ENCODE results near the gene DNAJC5. TPM values are rescaled to one million over a fixed set of nuclear protein-coding genes. Genes with fewer than 3 reads are reported as not detected.
"Not testable (repeated sequence)": the region's sequence is repeated elsewhere in the genome, so short reads cannot be mapped to it uniquely, and the experiment has no call there.

DNAJC5 gene, protein sequence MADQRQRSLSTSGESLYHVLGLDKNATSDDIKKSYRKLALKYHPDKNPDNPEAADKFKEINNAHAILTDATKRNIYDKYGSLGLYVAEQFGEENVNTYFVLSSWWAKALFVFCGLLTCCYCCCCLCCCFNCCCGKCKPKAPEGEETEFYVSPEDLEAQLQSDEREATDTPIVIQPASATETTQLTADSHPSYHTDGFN
- 48.5 and 60.0 TPM in 2 replicates for total RNA-seq (2014; rRNA removed; shearing (Covaris generic))

DNA sequence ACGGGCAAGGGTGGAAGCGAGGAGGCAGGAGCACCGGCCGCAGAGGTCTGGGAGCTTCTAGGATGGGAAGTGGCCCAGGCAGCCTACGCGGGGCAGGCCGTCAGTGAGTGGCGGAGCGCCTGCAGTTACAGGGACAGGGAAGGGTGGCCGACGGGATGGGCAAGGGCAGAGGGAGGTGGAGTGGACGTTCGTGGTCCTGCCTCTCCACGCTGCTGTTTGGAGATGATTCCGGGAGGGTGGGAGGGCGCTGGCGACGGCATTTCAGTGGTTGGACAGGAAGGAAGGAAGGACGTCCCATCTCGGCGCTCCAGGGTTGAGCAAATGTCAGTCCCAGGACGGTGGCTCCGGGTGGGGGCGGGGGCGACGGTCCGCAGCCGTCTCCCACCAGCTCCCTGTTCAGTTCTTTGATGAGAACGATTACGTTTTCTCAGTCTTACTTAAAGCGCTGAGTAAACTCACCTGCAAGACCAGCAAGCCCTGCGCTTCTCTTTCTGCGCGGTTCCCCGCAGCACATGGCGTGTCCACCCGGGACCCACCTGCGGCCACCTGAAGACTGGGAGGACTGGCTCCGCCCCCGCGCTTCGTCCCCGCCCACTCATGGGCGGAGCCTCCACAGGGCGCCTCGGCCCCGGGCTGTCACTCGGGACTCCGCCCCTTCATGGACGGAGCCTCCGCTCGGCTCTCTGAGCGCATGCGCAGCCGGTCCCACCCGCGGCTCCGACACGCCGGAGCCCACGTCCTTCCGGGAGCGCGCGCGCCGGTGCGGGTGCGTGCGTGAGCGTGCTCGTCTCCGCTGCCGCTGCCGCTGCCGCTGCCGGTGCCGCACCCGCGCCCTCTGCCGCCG, at the start of gene DNAJC5:
DNAJC5 (plus strand) TSS at position 769 of the 844 bp plus-strand sequence. CDS start 33,220 bp downstream, outside the sequence.
- no peak within 1 kb of the TSS for H3K27ac ChIP-seq
- peaks cover 45% of the 10 kb centered on the region for H3K36me3 ChIP-seq
- DNase-seq (ENCODE audit: low read depth in 1 of 2, low spot score in 2 of 2), result peak; percentile 87 to 95
- H3K27me3 ChIP-seq (replicated peaks), result no peaks in the 10 kb centered on the region
- no peaks in the 10 kb centered on the region for H3K9me3 ChIP-seq (replicated peaks)
- peak within 1 kb of the TSS; percentile 59 for H3K4me3 ChIP-seq
- peaks cover 18% of the 10 kb centered on the region for H3K4me1 ChIP-seq (replicated peaks)

GRCh38 chr20:63846128-63846771, 48.7 kb upstream of the DNAJC5 start:
- Histone ChIP-seq H3K27ac (no peak overlapping the region), H3K27me3 (replicated peaks) (0 out of 2 replicates have a peak, but pooled peaks cover 4% of the 10 kb centered on the region), H3K36me3 (no peaks in the 10 kb centered on the region), H3K9me3 (replicated peaks) (no peaks in the 10 kb centered on the region), H3K4me3 (no peak overlapping the region), H3K4me1 (replicated peaks) (peaks cover 13% of the 10 kb centered on the region)
- no peak for DNase-seq (ENCODE audit: low read depth in 1 of 2, low spot score in 2 of 2)

DNA sequence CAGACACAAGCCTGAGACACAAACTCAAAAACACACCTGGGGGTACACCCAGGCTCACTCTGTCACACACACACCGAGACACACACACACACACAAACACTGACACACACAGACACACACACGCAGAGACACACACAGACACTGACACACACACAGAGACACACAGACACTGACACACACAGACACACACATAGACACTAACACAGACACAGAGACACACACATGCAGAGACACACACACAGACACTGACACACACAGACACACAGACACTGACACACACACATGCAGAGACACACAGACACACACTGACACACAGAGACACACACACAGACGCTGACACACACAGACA, 48.1 kb upstream of the DNAJC5 start:
- Histone ChIP-seq H3K9me3 (replicated peaks) (no peaks in the 10 kb centered on the region), H3K36me3 (no peaks in the 10 kb centered on the region), H3K4me3 (no peak overlapping the region), H3K27ac (no peak overlapping the region), H3K27me3 (replicated peaks) (0 out of 2 replicates have a peak, but pooled peaks cover 4% of the 10 kb centered on the region), H3K4me1 (replicated peaks) (peaks cover 13% of the 10 kb centered on the region)
- no peak for DNase-seq (ENCODE audit: low read depth in 1 of 2, low spot score in 2 of 2)

DNA sequence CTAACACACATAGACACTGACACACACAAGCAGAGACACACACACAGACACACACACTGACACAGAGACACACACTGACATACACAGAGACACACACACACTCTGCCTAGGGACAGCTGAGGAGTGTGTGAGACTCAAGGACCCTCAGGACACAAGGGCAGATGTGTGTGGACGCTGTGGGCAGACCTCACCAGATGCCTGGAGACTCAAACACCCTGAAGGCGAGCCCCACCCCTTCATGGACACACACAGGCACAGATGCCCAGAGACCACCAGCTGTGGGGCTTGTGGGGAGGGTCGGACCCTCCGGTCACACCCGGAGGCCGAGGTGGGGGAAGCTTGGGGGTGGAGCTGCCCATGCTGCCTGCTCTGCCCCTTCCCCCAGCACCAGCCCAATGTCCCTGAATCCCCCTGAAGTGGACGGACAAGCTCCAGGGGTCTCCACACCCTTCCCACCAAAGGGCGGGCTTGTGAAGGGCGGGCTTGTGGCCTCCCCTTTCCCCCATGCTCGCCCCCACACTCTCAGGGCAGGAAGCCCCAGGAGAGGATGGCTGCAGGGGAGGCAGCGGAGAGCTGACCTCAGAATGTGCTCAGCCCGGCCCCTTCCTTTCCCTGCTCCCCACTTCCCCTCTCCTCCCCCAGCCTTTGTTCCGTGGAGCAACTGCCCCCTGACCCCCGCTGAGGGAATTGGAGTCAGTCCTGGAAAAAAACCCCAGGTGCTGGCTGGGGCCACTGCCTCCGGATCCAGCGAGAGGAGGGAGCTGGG, 47.5 kb upstream of the DNAJC5 start:
- Histone ChIP-seq H3K27me3 (replicated peaks) (0 out of 2 replicates have a peak, but pooled peaks cover 4% of the 10 kb centered on the region), H3K4me3 (no peak overlapping the region), H3K27ac (no peak overlapping the region), H3K4me1 (replicated peaks) (peaks cover 13% of the 10 kb centered on the region), H3K9me3 (replicated peaks) (no peaks in the 10 kb centered on the region), H3K36me3 (no peaks in the 10 kb centered on the region)
- no peak for DNase-seq (ENCODE audit: low read depth in 1 of 2, low spot score in 2 of 2)

DNA sequence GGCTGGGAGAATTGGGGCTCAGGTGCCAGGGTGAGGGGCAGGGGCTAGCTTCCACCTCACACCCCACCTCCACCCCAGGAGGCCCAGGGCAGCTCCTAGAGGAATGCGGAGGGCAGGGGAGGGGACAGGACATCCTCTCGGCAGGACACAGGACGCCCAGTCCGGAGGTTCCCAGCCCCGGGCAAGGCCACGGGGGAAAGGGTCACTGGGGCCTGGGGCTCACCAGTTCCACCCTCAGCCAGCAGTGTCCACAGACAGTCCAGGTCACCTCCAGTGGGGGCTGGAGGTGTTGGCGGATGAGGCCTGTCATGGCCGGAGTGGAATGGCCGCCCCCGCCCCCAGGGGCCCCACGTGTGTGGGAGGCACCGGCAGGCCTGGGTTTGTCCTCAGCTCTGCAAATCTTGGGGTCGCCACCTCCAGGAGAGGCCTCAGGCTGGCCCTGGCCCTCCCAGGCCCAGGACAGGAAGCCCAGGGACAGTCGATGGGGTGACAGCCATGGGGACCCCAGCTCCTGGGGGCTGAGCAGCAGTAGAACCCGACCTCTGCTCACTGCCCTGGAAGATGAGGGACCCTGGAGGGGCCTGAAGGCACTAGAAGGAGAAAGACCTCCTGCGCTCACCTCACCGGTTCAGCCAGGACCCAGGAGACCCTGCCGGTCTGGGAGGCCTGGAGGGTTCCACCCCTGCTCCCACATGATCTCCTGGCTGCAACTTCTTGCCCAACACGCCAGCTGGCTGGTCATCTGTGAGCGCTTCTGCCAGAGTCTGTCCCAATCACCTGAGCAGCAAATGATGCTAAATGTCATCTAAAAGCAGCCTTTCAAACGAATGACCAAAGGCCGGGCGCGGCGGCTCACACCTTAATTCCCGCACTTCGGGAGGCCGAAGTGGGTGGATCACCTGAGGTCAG, 46.7 kb upstream of the DNAJC5 start:
- Histone ChIP-seq H3K4me3 (no peak overlapping the region), H3K9me3 (replicated peaks) (no peaks in the 10 kb centered on the region), H3K36me3 (no peaks in the 10 kb centered on the region), H3K27me3 (replicated peaks) (0 out of 2 replicates have a peak, but pooled peaks cover 4% of the 10 kb centered on the region), H3K4me1 (replicated peaks) (peaks cover 13% of the 10 kb centered on the region), H3K27ac (no peak overlapping the region)
- DNase-seq (ENCODE audit: low read depth in 1 of 2, low spot score in 2 of 2), result no peak

DNA sequence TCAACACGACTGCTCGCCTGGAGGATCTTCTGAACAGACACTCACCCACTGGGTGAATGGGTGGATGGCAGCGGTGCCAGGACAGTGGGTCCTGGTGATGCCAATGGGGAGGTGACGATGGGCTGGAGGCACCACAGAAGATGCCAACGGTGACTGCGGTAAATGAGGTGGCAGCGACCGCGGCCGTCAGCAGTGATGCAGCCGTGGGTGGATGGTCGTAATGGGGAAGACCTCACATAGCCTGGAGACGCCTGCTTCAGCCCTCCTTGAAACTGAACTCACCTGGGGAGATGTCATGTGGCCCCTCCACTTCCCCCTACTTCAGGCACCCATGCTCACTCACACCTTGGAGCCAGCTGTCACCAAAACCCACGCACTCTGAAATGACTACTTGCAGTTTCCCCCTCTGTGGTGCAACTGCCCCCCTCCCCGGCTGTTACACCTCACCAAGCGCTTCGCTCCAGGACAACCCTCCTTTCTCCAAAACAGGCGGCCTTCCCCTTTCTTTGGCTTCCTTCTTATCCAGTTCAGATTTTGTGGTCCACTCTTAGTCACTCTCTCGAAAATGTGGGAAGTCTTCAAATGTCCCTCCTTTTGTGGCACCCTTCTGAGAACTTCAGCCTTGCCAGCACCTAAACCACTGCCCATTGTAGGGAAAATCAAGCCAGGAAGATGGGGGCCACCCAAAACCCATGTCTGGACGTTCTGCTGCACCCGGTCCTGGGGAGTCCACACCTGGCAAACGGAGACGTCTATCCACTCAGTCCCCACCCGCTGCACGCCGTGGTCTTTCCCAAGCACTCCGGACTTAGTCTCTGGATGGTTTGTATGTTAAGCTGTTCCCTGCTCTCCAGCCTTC, 44.0 kb upstream of the DNAJC5 start:
- Histone ChIP-seq H3K4me1 (replicated peaks) (peaks cover 30% of the 10 kb centered on the region), H3K36me3 (no peaks in the 10 kb centered on the region), H3K27me3 (replicated peaks) (no peaks in the 10 kb centered on the region), H3K27ac (no peak overlapping the region), H3K9me3 (replicated peaks) (no peaks in the 10 kb centered on the region), H3K4me3 (no peak overlapping the region)
- no peak for DNase-seq (ENCODE audit: low read depth in 1 of 2, low spot score in 2 of 2)

DNA sequence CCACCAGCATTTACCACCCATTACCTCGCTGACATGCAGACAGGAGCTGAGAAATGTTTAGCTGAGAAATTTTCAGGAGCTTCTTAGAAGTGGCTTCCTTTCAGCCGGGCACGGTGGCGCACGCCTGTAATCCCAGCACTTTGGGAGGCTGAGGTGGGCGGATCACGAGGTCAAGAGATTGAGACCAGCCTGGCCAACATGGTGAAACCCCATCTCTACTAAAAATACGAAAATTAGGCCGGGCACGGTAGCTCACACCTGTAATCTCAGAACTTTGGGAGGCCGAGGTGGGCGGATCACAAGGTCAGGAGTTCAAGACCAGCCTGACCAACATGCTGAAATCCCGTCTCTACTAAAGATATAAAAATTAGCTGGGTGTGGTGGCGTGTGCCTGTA, 43.4 kb upstream of the DNAJC5 start:
- not testable (repeated sequence) for H3K9me3 ChIP-seq (replicated peaks); H3K27me3 ChIP-seq (replicated peaks); H3K36me3 ChIP-seq; H3K27ac ChIP-seq; H3K4me3 ChIP-seq; DNase-seq (ENCODE audit: low read depth in 1 of 2, low spot score in 2 of 2)
- H3K4me1 ChIP-seq (replicated peaks), result peaks cover 25% of the 10 kb centered on the region

- DNase-seq (ENCODE audit: low read depth in 1 of 2, low spot score in 2 of 2); H3K4me3 ChIP-seq; H3K36me3 ChIP-seq; H3K27me3 ChIP-seq (replicated peaks); H3K9me3 ChIP-seq (replicated peaks): not testable (repeated sequence)
- Histone ChIP-seq H3K27ac (peak overlapping the region; percentile 62), H3K4me1 (replicated peaks) (peaks cover 18% of the 10 kb centered on the region)
These were observed 41.2 kb upstream of the DNAJC5 start for GRCh38 chr20:63853733-63854068.

- H3K4me1 ChIP-seq (replicated peaks), result peaks cover 18% of the 10 kb centered on the region
- DNase-seq (ENCODE audit: low read depth in 1 of 2, low spot score in 2 of 2), result peak; percentile 59 to 68
- H3K4me3 ChIP-seq, result no peak overlapping the region
These were observed 40.7 kb upstream of the DNAJC5 start for GRCh38 chr20:63854069-63854765.

DNA sequence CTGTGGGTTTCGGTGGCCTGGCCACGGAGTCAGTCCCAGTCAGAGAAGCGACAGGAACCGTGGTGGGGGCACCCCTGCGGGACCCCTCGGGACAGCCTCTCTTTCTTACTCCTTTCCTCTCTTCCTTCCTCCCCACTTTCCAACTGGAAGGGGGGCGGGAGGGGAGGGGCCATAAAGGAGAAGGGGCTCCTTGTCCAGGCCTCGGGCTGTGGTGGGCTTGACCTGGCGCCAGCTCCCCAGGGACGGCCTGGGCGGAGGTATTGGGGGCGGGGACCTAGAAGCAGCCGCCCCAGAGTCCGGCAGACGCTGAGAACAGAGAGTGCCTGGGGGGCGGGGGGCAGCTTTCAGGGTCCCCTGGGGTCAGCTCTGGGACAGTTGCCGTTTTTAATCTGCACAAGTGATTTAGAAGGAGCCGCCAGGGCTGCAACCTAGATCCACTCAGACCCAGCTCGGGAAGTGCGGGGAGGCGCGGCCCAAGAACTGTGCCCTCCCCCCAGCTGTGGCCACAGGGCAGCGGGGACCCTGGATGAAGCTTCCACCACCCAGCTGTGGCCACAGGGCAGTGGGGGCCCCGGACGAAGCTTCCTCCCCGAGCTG, 40.1 kb upstream of the DNAJC5 start:
- Histone ChIP-seq H3K4me3 (no peak overlapping the region), H3K27ac (peak overlapping the region; percentile 62; the same call in 1 of the 2 replicates), H3K4me1 (replicated peaks) (peaks cover 18% of the 10 kb centered on the region), H3K27me3 (replicated peaks) (no peaks in the 10 kb centered on the region), H3K9me3 (replicated peaks) (no peaks in the 10 kb centered on the region), H3K36me3 (no peaks in the 10 kb centered on the region)
- no peak for DNase-seq (ENCODE audit: low read depth in 1 of 2, low spot score in 2 of 2)

More at GRCh38 chr20:63854069-63854765, 40.7 kb upstream of the DNAJC5 start:
- H3K36me3 ChIP-seq, result no peaks in the 10 kb centered on the region
- no peaks in the 10 kb centered on the region for H3K27me3 ChIP-seq (replicated peaks)
- H3K27ac ChIP-seq, result peak overlapping the region; percentile 62
- H3K9me3 ChIP-seq (replicated peaks), result no peaks in the 10 kb centered on the region

- peaks cover 18% of the 10 kb centered on the region for H3K4me1 ChIP-seq (replicated peaks)
These were observed 39.4 kb upstream of the DNAJC5 start for GRCh38 chr20:63855363-63856097.

More at GRCh38 chr20:63855363-63856097, 39.4 kb upstream of the DNAJC5 start:
- H3K27ac ChIP-seq, result no peak overlapping the region
- no peaks in the 10 kb centered on the region for H3K36me3 ChIP-seq
- DNase-seq (ENCODE audit: low read depth in 1 of 2, low spot score in 2 of 2), result no peak
- H3K27me3 ChIP-seq (replicated peaks), result no peaks in the 10 kb centered on the region
- no peak overlapping the region for H3K4me3 ChIP-seq
- H3K9me3 ChIP-seq (replicated peaks), result no peaks in the 10 kb centered on the region

Measured in SJSA1 (cell line).